HG02588 (cell line): ENCODE measurements around the gene EIF1AD.

ENCODE experiments used
- ATAC-seq: cut with Tn5 transposase; IDR thresholded peaks from one replicate; pipeline ENCODE4 v1.9.1; 2021; ENCODE audit warnings: mild to moderate bottlenecking, moderate library complexity; ENCODE audit not compliant: unreplicated experiment

The EIF1AD gene

GRCh38 chr11:66006134-66006890, 4.4 kb upstream of the EIF1AD start:
- ATAC-seq = no peak

DNA sequence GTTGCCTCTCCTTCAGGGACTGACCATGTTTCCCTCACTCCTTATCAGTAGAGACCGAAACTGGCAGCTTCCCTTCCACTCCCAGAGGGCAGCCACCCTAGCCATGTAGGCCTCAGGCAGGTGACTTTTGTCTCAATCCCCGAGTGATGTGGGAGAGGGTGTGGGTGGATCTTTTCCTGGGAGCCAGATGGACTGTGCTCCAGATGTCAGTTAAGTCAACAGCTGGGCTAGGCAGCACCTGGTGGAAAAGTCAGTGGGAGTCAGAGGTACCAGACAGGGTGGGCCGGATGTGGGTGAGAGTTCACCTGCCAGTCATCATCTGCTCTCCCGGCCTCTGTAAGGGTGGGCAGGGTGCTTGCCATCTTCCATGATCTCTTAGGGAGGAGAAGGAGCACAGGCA, 2.2 kb upstream of the EIF1AD start:
- ATAC-seq = no peak

GRCh38 chr11:66003291-66003690, 1.3 kb upstream of the EIF1AD start:
- no peak for ATAC-seq

DNA sequence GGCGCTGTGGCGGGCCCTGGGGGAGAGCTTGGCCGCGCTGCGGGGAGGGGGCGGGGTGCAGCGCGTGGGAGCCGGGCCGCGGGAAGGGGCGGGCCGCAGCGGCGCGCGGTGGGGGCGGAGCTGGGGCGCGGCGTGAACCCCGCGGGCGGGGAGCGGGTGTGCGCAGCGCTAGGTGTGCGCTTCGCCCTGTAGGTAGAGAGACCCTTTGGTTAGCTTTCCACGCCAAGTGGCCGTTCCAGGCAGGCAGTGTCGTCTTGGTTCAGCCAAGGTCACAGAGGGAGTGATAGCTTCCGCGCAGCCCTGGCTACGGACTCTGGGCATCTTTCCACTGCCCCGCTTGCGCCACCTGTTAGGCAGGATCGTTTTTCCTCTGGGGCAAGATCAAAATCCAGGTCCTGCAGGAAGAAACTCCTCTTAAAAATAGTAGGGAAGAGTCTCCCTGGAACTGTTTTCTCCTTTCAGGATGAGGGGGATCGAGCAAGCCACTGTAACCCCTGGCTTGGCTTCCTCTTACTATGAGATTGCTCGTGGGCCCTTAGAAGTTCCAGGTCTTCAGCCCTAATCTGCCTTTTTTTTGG, 780 bp upstream of the EIF1AD start:
- ATAC-seq = peak; percentile 47

GRCh38 chr11:65997286-65997685, 4.7 kb downstream of the EIF1AD start:
- no peak for ATAC-seq

DNA sequence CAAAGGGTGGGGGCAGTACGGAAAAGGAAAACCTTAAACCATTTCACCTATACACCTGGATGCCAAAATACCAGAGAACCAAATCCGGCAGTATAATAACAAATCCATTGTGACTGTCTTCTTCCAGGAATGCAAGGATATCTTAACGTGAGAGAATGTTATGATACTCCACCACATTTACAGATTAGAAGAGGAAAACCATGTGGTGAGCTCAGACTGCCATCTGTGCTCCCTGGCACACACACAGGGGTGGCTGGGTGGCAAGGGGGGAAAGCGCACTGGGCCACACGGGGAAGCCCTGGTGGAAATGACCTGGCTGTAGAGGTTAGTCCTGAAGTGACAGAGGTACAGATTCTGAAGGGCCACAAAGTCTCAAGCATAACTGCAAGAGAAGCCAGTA, 9.9 kb downstream of the EIF1AD start:
- ATAC-seq = no peak

DNA sequence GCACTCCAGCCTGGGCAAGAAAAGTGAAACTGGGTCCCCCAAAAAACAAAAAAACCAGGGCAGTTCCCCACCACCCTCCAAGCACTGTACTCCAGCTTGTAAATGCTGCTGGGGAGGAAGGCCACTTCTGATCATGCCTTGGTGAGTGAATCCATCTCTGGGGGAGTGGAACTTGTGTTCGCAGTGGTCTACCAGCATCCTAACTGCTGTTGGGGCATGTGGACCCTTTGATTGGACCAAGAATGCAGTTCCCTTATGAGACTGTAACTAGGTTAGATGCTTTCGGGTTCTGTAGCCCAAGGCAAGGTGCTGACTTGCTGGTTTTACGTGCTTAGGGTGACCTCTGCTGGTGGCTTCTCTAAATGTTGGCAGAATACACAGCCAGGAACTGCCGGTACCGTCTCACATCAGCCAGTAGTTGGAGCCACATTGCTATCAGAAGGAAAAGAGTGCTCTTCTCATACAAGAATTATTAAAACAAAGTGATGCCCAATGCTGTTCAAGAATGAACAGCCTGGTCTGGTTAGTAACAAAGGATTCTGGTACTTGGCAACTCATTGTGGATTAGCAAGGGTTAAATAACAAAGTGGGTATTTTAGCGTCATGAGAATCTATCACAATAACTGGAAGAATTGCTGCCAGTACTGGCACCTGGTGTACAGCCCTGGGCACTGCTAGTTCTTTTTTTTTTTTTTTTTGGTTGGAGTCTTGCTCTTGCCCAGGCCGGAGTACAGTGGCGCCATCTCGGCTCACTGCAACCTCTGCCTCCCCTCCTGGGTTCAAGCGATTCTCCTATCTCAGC, 13.0 kb downstream of the EIF1AD start:
- peak; percentile 88 for ATAC-seq

- ATAC-seq = no peak
Measured at GRCh38 chr11:65987336-65987735, 14.6 kb downstream of the EIF1AD start.

DNA sequence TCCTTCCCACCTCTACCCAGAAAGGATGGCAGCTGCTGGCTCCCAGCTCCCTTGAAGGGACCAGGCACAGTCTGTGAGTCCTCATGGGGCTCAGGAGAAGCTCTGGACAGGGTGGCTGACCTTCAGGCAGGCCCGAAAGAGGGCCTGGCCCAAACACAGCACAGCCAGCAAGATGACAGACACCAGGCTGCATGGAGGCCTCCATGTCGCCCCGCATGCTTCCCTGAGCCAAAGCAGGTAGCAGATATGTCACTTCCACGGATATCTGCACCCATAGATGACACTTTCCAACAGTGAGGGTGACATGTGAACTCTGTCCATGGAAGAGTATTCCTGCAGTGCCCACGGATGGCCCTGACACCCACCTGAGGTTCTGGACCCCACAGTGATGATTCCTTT, 18.4 kb downstream of the EIF1AD start:
- ATAC-seq = no peak

DNA sequence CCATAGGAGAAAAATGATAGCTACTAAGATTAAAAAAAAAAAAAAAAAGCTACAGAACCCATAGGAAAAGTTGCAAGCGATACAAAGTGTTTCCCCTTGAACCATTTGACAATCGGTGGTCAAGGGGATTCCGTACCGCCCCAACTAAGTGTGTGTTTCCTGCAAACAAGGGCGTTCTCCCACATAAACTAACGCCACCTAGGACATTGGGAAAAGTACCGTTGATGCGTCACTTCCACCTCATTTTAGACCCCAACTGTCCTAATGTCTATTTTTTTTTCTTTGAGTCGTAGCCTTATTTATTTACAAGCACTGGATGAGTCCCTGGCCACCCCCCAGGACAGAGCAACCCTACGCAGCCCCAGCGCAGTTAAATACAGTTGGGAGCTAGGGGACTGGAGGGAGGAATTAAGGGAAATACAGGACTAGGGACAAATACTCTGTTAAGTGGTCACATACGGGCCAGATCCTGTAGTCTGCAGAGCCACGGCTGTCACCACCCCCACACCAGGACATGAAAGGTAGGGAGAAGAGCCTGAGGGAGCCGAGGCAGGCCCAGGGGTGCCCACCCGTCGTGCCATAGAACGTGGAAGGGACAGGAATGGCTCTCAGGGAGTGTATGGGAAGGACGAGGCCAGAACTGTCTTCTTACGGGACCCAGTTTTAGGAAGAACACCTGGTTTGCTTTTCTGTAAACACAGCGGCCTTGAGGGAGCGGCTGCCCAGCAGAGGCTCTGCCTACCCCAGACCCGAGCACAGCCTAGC, 19.0 kb downstream of the EIF1AD start:
- no peak for ATAC-seq

GRCh38 chr11:65981972-65982823, 19.8 kb downstream of the EIF1AD start:
- ATAC-seq = no peak

- no peak for ATAC-seq
Measured at GRCh38 chr11:65981101-65981740, 20.7 kb downstream of the EIF1AD start.

- no peak for ATAC-seq
Measured at GRCh38 chr11:65979261-65979759, 22.6 kb downstream of the EIF1AD start.

GRCh38 chr11:65978391-65979238, 23.3 kb downstream of the EIF1AD start:
- ATAC-seq = no peak

DNA sequence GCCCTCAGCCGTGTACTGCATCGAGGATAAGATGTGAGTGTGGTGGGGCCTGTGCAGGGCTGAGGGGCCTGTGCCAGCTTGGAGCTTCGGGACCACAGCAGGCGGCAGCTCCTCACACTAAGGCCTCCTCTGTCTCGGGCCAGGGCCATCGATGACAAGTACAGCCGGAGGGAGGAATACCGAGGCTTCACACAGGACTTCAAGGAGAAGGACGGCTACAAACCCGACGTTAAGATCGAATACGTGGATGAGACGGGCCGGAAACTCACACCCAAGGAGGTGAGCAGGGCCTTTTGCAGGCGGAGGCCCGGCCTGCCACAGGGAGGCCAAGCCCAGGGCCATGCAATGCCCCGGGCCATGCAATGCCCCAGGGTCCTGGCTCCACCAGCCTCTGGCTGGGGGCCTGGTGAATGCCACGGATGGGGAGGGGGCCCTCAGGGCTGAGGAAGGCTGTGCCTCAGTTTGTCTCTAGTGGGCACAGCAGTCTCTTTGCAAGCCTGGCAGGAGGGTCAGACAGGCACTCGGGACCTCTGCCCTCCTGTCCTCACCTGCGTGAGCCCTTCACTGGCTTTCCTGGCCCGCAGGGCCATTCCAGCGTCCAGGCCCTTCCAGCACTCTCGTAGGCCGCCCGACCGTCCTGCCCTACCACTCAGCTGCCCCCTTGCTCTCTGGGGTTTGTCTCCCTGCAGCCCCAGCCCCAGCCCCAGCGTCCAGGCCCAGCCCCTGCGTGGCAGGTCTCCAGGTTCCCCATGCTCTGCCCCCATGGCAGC, 24.2 kb downstream of the EIF1AD start:
- ATAC-seq = no peak

DNA sequence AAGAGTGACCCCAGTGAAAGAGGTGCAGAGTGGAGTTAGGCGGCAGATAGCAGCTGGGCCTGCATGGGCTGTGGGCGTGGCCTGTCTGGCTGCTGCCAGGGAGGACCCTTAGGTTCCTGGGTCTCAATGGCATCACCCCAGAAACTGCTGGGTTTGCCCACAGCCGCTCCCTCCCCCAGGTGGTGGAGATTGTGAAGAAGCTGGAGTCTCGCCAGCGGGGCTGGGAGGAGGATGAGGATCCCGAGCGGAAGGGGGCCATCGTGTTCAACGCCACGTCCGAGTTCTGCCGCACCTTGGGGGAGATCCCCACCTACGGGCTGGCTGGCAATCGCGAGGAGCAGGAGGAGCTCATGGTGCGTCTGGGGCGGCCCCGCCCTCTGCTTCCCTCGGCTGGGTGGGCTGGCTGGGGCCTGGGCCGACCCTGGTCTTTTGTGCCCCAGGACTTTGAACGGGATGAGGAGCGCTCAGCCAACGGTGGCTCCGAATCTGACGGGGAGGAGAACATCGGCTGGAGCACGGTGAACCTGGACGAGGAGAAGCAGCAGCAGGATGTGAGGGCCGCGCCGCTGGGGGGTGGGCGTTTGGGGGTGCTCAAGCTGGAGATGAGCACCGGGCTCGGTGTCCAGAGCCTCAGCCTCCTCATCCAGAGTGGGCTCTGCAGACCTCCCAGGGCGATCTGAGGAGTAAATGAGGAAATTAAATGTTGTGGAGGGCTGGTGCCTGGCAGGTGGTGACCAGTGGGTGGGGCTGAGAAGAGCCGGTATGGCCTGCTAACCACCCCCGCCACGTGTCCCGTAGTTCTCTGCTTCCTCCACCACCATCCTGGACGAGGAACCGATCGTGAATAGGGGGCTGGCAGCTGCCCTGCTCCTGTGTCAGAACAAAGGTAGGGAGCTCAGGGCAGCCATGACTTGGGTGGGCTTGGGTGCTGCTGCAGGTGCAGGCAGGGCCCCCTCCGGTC, 25.5 kb downstream of the EIF1AD start:
- no peak for ATAC-seq

- ATAC-seq = no peak
Measured at GRCh38 chr11:65975771-65976170, 26.2 kb downstream of the EIF1AD start.
